ENCODE data around the gene ZNF79.

ZNF79 gene

GRCh38 chr9:127389381-127390247, 34.6 kb upstream of the ZNF79 start:
- Histone ChIP-seq H3K79me2 (ENCODE audit: insufficient read depth, low read length) (no peaks in the 10 kb centered on the region), H3K9ac (ENCODE audit: low read length) (no peak overlapping the region), H3K36me3 (ENCODE audit: low read length) (no peaks in the 10 kb centered on the region), H4K20me1 (ENCODE audit: low read depth, low read length) (no peaks in the 10 kb centered on the region), H3K9me2 (replicated peaks; ENCODE audit: insufficient read depth, low read length) (no peaks in the 10 kb centered on the region), H2AFZ (ENCODE audit: low read depth, low read length, severe bottlenecking) (no peak overlapping the region), H3K27me3 (ENCODE audit: low read length) (no peaks in the 10 kb centered on the region), H3K9me3 (ENCODE audit: insufficient read depth, low read length) (no peaks in the 10 kb centered on the region), H3K27ac (ENCODE audit: low read depth, low read length) (no peak overlapping the region), H3K4me2 (ENCODE audit: low read depth, low read length, poor library complexity, severe bottlenecking) (no peak overlapping the region), H3K4me3 (ENCODE audit: insufficient read depth, low read length, poor library complexity, severe bottlenecking) (no peak overlapping the region), H3F3A (ENCODE audit: insufficient read depth) (no peaks in the 10 kb centered on the region)
- TF ChIP-seq, protein P1, sequence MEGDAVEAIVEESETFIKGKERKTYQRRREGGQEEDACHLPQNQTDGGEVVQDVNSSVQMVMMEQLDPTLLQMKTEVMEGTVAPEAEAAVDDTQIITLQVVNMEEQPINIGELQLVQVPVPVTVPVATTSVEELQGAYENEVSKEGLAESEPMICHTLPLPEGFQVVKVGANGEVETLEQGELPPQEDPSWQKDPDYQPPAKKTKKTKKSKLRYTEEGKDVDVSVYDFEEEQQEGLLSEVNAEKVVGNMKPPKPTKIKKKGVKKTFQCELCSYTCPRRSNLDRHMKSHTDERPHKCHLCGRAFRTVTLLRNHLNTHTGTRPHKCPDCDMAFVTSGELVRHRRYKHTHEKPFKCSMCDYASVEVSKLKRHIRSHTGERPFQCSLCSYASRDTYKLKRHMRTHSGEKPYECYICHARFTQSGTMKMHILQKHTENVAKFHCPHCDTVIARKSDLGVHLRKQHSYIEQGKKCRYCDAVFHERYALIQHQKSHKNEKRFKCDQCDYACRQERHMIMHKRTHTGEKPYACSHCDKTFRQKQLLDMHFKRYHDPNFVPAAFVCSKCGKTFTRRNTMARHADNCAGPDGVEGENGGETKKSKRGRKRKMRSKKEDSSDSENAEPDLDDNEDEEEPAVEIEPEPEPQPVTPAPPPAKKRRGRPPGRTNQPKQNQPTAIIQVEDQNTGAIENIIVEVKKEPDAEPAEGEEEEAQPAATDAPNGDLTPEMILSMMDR (IDR thresholded peaks at IDR 0.05; ENCODE audit: insufficient read depth, low read length, poor library complexity, severe bottlenecking), result no peak
- no peak for TF ChIP-seq EZH2phosphoT487 (conservative IDR thresholded peaks at IDR 0.05; ENCODE audit: low read length)

DNA sequence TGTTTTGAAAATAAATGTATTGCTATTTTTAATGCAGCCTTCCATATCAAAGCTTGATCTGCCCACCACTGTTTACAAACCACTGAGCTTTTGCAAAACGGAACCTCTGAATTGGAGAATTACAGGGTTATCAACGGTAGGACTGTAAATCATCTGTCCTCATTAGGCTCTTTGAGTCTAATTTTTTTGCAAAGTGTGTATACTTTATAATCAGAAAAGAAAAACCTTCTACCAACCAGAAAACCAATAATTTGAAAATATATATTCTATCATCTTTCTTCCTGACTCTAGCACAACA, 34.0 kb upstream of the ZNF79 start:
- Histone ChIP-seq H3K4me3 (ENCODE audit: insufficient read depth, low read length, poor library complexity, severe bottlenecking) (no peak overlapping the region), H3F3A (ENCODE audit: insufficient read depth) (no peaks in the 10 kb centered on the region), H3K9me3 (ENCODE audit: insufficient read depth, low read length) (no peaks in the 10 kb centered on the region), H3K79me2 (ENCODE audit: insufficient read depth, low read length) (no peaks in the 10 kb centered on the region), H3K27ac (ENCODE audit: low read depth, low read length) (no peak overlapping the region), H4K20me1 (ENCODE audit: low read depth, low read length) (no peaks in the 10 kb centered on the region), H3K27me3 (ENCODE audit: low read length) (no peaks in the 10 kb centered on the region), H3K36me3 (ENCODE audit: low read length) (no peaks in the 10 kb centered on the region), H3K4me2 (ENCODE audit: low read depth, low read length, poor library complexity, severe bottlenecking) (no peak overlapping the region), H3K9me2 (replicated peaks; ENCODE audit: insufficient read depth, low read length) (no peaks in the 10 kb centered on the region), H3K9ac (ENCODE audit: low read length) (no peak overlapping the region), H2AFZ (ENCODE audit: low read depth, low read length, severe bottlenecking) (no peak overlapping the region)
- no peak for TF ChIP-seq EZH2phosphoT487 (conservative IDR thresholded peaks at IDR 0.05; ENCODE audit: low read length)
- TF ChIP-seq, protein P1 (IDR thresholded peaks at IDR 0.05; ENCODE audit: insufficient read depth, low read length, poor library complexity, severe bottlenecking), result no peak

GRCh38 chr9:127390563-127390962, 33.6 kb upstream of the ZNF79 start:
- no peak overlapping the region for H3K4me3 ChIP-seq (ENCODE audit: insufficient read depth, low read length, poor library complexity, severe bottlenecking)
- no peak overlapping the region for H2AFZ ChIP-seq (ENCODE audit: low read depth, low read length, severe bottlenecking)
- H4K20me1 ChIP-seq (ENCODE audit: low read depth, low read length), result no peaks in the 10 kb centered on the region
- H3K9me2 ChIP-seq (replicated peaks; ENCODE audit: insufficient read depth, low read length), result no peaks in the 10 kb centered on the region
- no peaks in the 10 kb centered on the region for H3K79me2 ChIP-seq (ENCODE audit: insufficient read depth, low read length)
- H3K4me2 ChIP-seq (ENCODE audit: low read depth, low read length, poor library complexity, severe bottlenecking), result no peak overlapping the region
- H3K27ac ChIP-seq (ENCODE audit: low read depth, low read length), result no peak overlapping the region
- no peaks in the 10 kb centered on the region for H3K9me3 ChIP-seq (ENCODE audit: insufficient read depth, low read length)
- no peaks in the 10 kb centered on the region for H3K36me3 ChIP-seq (ENCODE audit: low read length)
- H3K9ac ChIP-seq (ENCODE audit: low read length), result no peak overlapping the region
- H3K27me3 ChIP-seq (ENCODE audit: low read length), result no peaks in the 10 kb centered on the region
- TF ChIP-seq, protein P1 (IDR thresholded peaks at IDR 0.05; ENCODE audit: insufficient read depth, low read length, poor library complexity, severe bottlenecking), result no peak
- TF ChIP-seq EZH2phosphoT487 (conservative IDR thresholded peaks at IDR 0.05; ENCODE audit: low read length), result no peak
- no peaks in the 10 kb centered on the region for H3F3A ChIP-seq (ENCODE audit: insufficient read depth)
